IMR-90 (cell line): Measurements from ENCODE around the gene RAB18. TPM values are rescaled to one million over a fixed set of nuclear protein-coding genes. Genes with fewer than 3 reads are reported as not detected.

Experiments used
- ATAC-seq: fragments of 200-7000 bp; cut with Tn5 transposase; 2 replicates; pipeline ENCODE4 v1.9.1; 2020; ENCODE audit warnings: low read depth, mild to moderate bottlenecking, moderate library complexity
- Bru-seq: library from RNA; stranded (reverse); fragments of 400-500 nt; gene quantifications from one replicate; lab custom pipeline; 2021; lab: Mats Ljungman, UMichigan
- BruChase-seq, 2 experiments: library from RNA; stranded (reverse); fragments of 400-500 nt; gene quantifications; one replicate each; lab custom pipeline; 2021; lab: Mats Ljungman, UMichigan
- BruUV-seq: library from RNA; stranded (reverse); fragments of 400-500 nt; replicated peaks from 2 replicates; lab custom pipeline; 2021; lab: Mats Ljungman, UMichigan
- CTCF ChIA-PET: fragments of 300-600 bp; formaldehyde crosslinking; extraction: SDS; loops from one replicate; lab custom pipeline; 2021; ENCODE audit warnings: antibody characterized with exemption; lab: Yijun Ruan, JAX
- POLR2A ChIA-PET: fragments of 300-600 bp; sonication (Branson Sonifier 250); formaldehyde crosslinking; loops from one replicate; lab custom pipeline; 2022; ENCODE audit warnings: antibody characterized with exemption; ENCODE audit not compliant: unreplicated experiment; lab: Charles Lee
- DNase-seq: peaks from one replicate; pipeline ENCODE4 v3.0.0; 2013
- H2AFZ ChIP-seq: replicated peaks from 2 replicates; pipeline ENCODE3; 2013; ENCODE audit warnings: low read length, mild to moderate bottlenecking; ENCODE audit not compliant: poor library complexity
- H2AK5ac ChIP-seq: 2 replicates; pipeline ENCODE4 v1.6.1; 2013; ENCODE audit warnings: low read depth, low read length, inconsistent platforms
- H2AK9ac ChIP-seq: replicated peaks from 2 replicates; pipeline ENCODE3; 2013; ENCODE audit warnings: mild to moderate bottlenecking, low read depth, low read length, moderate library complexity; ENCODE audit not compliant: poor library complexity
- H2BK120ac ChIP-seq: 2 replicates; pipeline ENCODE4 v1.6.1; 2013; ENCODE audit warnings: low read depth, low read length, inconsistent platforms
- H2BK15ac ChIP-seq: 3 replicates; pipeline ENCODE4 v1.6.1; 2013; ENCODE audit warnings: low read depth, low read length, inconsistent platforms
- H2BK20ac ChIP-seq: 2 replicates; pipeline ENCODE4 v1.6.1; 2013; ENCODE audit warnings: low read depth, mild to moderate bottlenecking, inconsistent platforms, low read length, moderate library complexity
- H2BK5ac ChIP-seq: 2 replicates; pipeline ENCODE4 v1.6.1; 2013; ENCODE audit warnings: mild to moderate bottlenecking, low read depth, low read length, inconsistent platforms; ENCODE audit not compliant: poor library complexity, severe bottlenecking
- H3K14ac ChIP-seq: replicated peaks from 2 replicates; pipeline ENCODE4 v1.6.1; 2013; ENCODE audit warnings: low read depth, low read length, inconsistent platforms
- H3K18ac ChIP-seq: 2 replicates; pipeline ENCODE4 v1.6.1; 2013; ENCODE audit warnings: low read depth, low read length, control low read depth
- H3K23ac ChIP-seq: 2 replicates; pipeline ENCODE4 v1.6.1; 2013; ENCODE audit warnings: low read depth, low read length, inconsistent platforms
- H3K27ac ChIP-seq: 2 replicates; pipeline ENCODE4 v1.5.1; 2013; ENCODE audit warnings: mild to moderate bottlenecking, control low read depth, low read length; ENCODE audit not compliant: insufficient read depth
- H3K27me3 ChIP-seq: 2 replicates; pipeline ENCODE4 v1.6.1; 2013; ENCODE audit warnings: low read length; ENCODE audit not compliant: control insufficient read depth, insufficient read depth
- H3K36me3 ChIP-seq: 2 replicates; pipeline ENCODE4 v1.6.1; 2013; ENCODE audit warnings: low read length, mixed read lengths; ENCODE audit not compliant: control insufficient read depth, insufficient read depth
- H3K4ac ChIP-seq: 2 replicates; pipeline ENCODE4 v1.6.1; 2013; ENCODE audit warnings: low read depth, low read length, inconsistent platforms
- H3K4me1 ChIP-seq: 2 replicates; pipeline ENCODE4 v1.6.1; 2013; ENCODE audit warnings: low read length, mixed read lengths; ENCODE audit not compliant: control insufficient read depth, insufficient read depth
- H3K4me2 ChIP-seq: 2 replicates; pipeline ENCODE4 v1.6.1; 2013; ENCODE audit warnings: low read depth, mild to moderate bottlenecking, control low read depth, low read length, moderate library complexity
- H3K4me3 ChIP-seq: 2 replicates; pipeline ENCODE4 v1.5.1; 2013; ENCODE audit warnings: low read depth, mild to moderate bottlenecking, control low read depth, low read length, moderate library complexity; ENCODE audit not compliant: insufficient read depth
- H3K56ac ChIP-seq: 2 replicates; pipeline ENCODE4 v1.6.1; 2013; ENCODE audit warnings: low read length, inconsistent platforms; ENCODE audit not compliant: insufficient read depth; ENCODE audit errors: extremely low read depth
- H3K79me1 ChIP-seq, 2 experiments: 2 replicates each; pipeline ENCODE4 v1.6.1; 2013; ENCODE audit warnings: low read length in 2 of 2, inconsistent platforms in 1 of 2, low read depth in 1 of 2
- H3K9ac ChIP-seq: 2 replicates; pipeline ENCODE4 v1.6.1; 2013; ENCODE audit warnings: low read depth, low read length, control low read depth
- H3K9me1 ChIP-seq: 2 replicates; pipeline ENCODE4 v1.6.1; 2013; ENCODE audit warnings: low read length, inconsistent platforms; ENCODE audit not compliant: insufficient read depth
- H3K9me3 ChIP-seq: 2 replicates; pipeline ENCODE4 v1.6.1; 2013; ENCODE audit warnings: low read length; ENCODE audit not compliant: control insufficient read depth, insufficient read depth
- H4K20me1 ChIP-seq: 2 replicates; pipeline ENCODE4 v1.6.1; 2013; ENCODE audit warnings: low read length, inconsistent platforms; ENCODE audit not compliant: insufficient read depth
- H4K5ac ChIP-seq: 2 replicates; pipeline ENCODE4 v1.6.1; 2013; ENCODE audit warnings: mild to moderate bottlenecking, low read depth, low read length, control low read depth
- H4K8ac ChIP-seq, 2 experiments: 2 replicates each; pipeline ENCODE4 v1.6.1; 2013; ENCODE audit warnings: low read depth in 2 of 2, low read length in 2 of 2, control low read depth in 1 of 2, inconsistent platforms in 1 of 2
- H4K91ac ChIP-seq: 2 replicates; pipeline ENCODE4 v1.6.1; 2013; ENCODE audit warnings: low read depth, low read length, inconsistent platforms; ENCODE audit not compliant: insufficient read depth
- BHLHE40 ChIP-seq: fragments of 150-350 bp; IDR thresholded peaks from 2 replicates; pipeline ENCODE4 v1.6.1; 2016; ENCODE audit warnings: mild to moderate bottlenecking, low read depth, low read length
- CEBPB ChIP-seq: IDR thresholded peaks from 2 replicates; pipeline ENCODE4 v1.6.1; 2012; ENCODE audit warnings: low read depth, low read length, improper control_type of control experiment
- CHD1 ChIP-seq: IDR thresholded peaks from 2 replicates; pipeline ENCODE4 v1.6.1; 2012; ENCODE audit warnings: low read depth, low read length, improper control_type of control experiment
- ELK1 ChIP-seq: fragments of 150-350 bp; IDR thresholded peaks from 2 replicates; pipeline ENCODE4 v1.6.1; 2016; ENCODE audit warnings: low read depth, mild to moderate bottlenecking, low read length, moderate library complexity, borderline replicate concordance
- FOS ChIP-seq: fragments of 150-350 bp; IDR thresholded peaks from 2 replicates; pipeline ENCODE4 v1.6.1; 2016; ENCODE audit warnings: low read depth, low read length
- MAFK ChIP-seq: IDR thresholded peaks from 2 replicates; pipeline ENCODE4 v1.6.1; 2012; ENCODE audit warnings: low read depth, low read length, improper control_type of control experiment
- MAZ ChIP-seq: IDR thresholded peaks from 2 replicates; pipeline ENCODE4 v1.6.1; 2012; ENCODE audit warnings: low read depth, mild to moderate bottlenecking, low read length, improper control_type of control experiment, moderate library complexity, borderline replicate concordance
- MXI1 ChIP-seq: IDR thresholded peaks from 2 replicates; pipeline ENCODE4 v1.6.1; 2012; ENCODE audit warnings: low read depth, mild to moderate bottlenecking, low read length, moderate library complexity, borderline replicate concordance
- NFE2L2 ChIP-seq: fragments of 150-350 bp; IDR thresholded peaks from 2 replicates; pipeline ENCODE4 v1.6.1; 2016; ENCODE audit warnings: low read depth, mild to moderate bottlenecking, low read length
- RAD21 ChIP-seq: IDR thresholded peaks from 2 replicates; pipeline ENCODE4 v1.6.1; 2012; ENCODE audit warnings: low read length, improper control_type of control experiment
- RCOR1 ChIP-seq: IDR thresholded peaks from 2 replicates; pipeline ENCODE4 v1.6.1; 2012; ENCODE audit warnings: mild to moderate bottlenecking, low read length, improper control_type of control experiment; ENCODE audit not compliant: insufficient replicate concordance
- RFX5 ChIP-seq: IDR thresholded peaks from 2 replicates; pipeline ENCODE4 v1.8.0; 2012; ENCODE audit warnings: low read depth, mild to moderate bottlenecking, low read length, moderate library complexity
- USF2 ChIP-seq: fragments of 150-350 bp; IDR thresholded peaks from 2 replicates; pipeline ENCODE4 v1.6.1; 2017; ENCODE audit warnings: mild to moderate bottlenecking, antibody characterized with exemption, low read length, low read depth
- WGBS, 2 experiments: methylation state at CpG; one replicate each; pipeline versions ENCODE4 v1.1.5 to v1.1.7; 2013; ENCODE audit warnings: missing lambda C conversion rate in 2 of 2; ENCODE audit not compliant: insufficient read length in 1 of 2; ENCODE audit errors: extremely low coverage in 2 of 2; 5-methylcytosine and 5-hydroxymethylcytosine counted together
- dilution Hi-C: fragments of 300-500 bp; cut with HindIII; formaldehyde crosslinking; loops from one replicate; pipeline ENCODE4 v1.14.3; 2018; ENCODE audit warnings: low sequenced_read_pairs; ENCODE audit not compliant: unreplicated experiment
- in situ Hi-C: fragments of 300-500 bp; cut with MboI; formaldehyde crosslinking; loops from 3 replicates; pipeline ENCODE4 v1.14.3; 2019; ENCODE audit warnings: low sequenced_read_pairs, inconsistent platforms, mixed read lengths
- intact Hi-C: fragments of 100-400 bp; cut with micrococcal nuclease; formaldehyde crosslinking; loops from 2 replicates; pipeline ENCODE4 v1.10.0; 2022
- long read RNA-seq: library from polyadenylated mRNA; unstranded; transcript quantifications from one replicate; pipeline ENCODE4 v2.0.0, GENCODE V29; 2021; ENCODE audit not compliant: unreplicated experiment
- polyA plus RNA-seq, 3 experiments: library from polyadenylated mRNA; depleted of rRNA; stranded (reverse); fragments of >200 nt; gene quantifications; 2 replicates each; pipeline ENCODE4 v1.2.3, GENCODE V29; 2012; ENCODE audit warnings: low replicate concordance in 1 of 3
- total RNA-seq: library from RNA; depleted of rRNA; stranded (reverse); fragments of >200 nt; gene quantifications from 2 replicates; pipeline ENCODE4 v1.2.3, GENCODE V29; 2012; rRNA removed

Gene RAB18
- total RNA-seq, result 17.6 and 53.0 TPM in 2 replicates
- polyA plus RNA-seq (2012; rRNA removed), result 29.1 and 38.8 TPM in 2 replicates
- polyA plus RNA-seq (2012; cell fraction: cytosol; rRNA removed), result 1.9 and 2.4 TPM in 2 replicates
- polyA plus RNA-seq (2012; cell fraction: nucleus; rRNA removed; ENCODE audit: low replicate concordance), result 0.76 and 10.9 TPM in 2 replicates
- percentile 95 among the genes with signal in this experiment for Bru-seq, nascent RNA
- BruChase-seq, experiment 1, labeled RNA remaining after a 6-hour chase, result percentile 88 among the genes with signal in this experiment
- percentile 93 among the genes with signal in this experiment for BruChase-seq, experiment 2, labeled RNA remaining after a 2-hour chase
- long read RNA-seq, full-length matches to known transcripts, result 96 of 106 reads
- long read RNA-seq, partial matches to known transcripts, result 2 of 106 reads
- long read RNA-seq, other reads (novel, unspliced or antisense), result 8 of 106 reads

- no peak within 1 kb of the TSS for H2BK20ac ChIP-seq
- POLR2A ChIA-PET, result interaction anchor here (0.5 to 0.9 kb wide), 3 partner anchors 12 to 512 kb away, joined by 3 to 5 read pairs (median 3); no protein-coding TSS in a partner anchor
- H3K4me2 ChIP-seq, result peak within 1 kb of the TSS; percentile 98
- intact Hi-C loops (loop anchor here (5.0 kb wide), 1 partner anchor 262 kb away; the partner anchor contains the start of gene ACBD5), in situ Hi-C loops (loop anchor here (10.0 kb wide), 1 partner anchor 259 kb away; the partner anchor contains the start of gene ACBD5), dilution Hi-C loops (no loop called here)
- peaks cover 27% of the 10 kb centered on the region for H4K20me1 ChIP-seq
- peak within 1 kb of the TSS; percentile 82 for H4K5ac ChIP-seq
- DNase-seq (peak; percentile 99), ATAC-seq (peak; percentile 99)
- peak within 1 kb of the TSS; percentile 89 for H2AK9ac ChIP-seq
- H3K9me3 ChIP-seq, result no peaks in the 10 kb centered on the region
- H2AK5ac ChIP-seq, result peak within 1 kb of the TSS; percentile 93
- peaks cover 2% of the 10 kb centered on the region; the same call in 1 of the 2 replicates for H3K4me1 ChIP-seq
- H3K79me1 ChIP-seq, result peaks cover 0 to 24% of the 10 kb centered on the region in 2 experiments; a peak in 2 of 4 replicates
- peak within 1 kb of the TSS; percentile 98 for H2AFZ ChIP-seq
- peak within 1 kb of the TSS; percentile 96 for H3K9ac ChIP-seq
- H3K4ac ChIP-seq, result peak within 1 kb of the TSS; percentile 95
- 0% methylated on average over 21 of the region's 71 CpGs; no CpG with 5 or more reads in 1 of the 2 experiments for WGBS, 2 experiments
- peak within 1 kb of the TSS; percentile 97 for H3K23ac ChIP-seq
- H3K36me3 ChIP-seq, result no peaks in the 10 kb centered on the region
- H2BK5ac ChIP-seq, result peak within 1 kb of the TSS; percentile 82
- peaks cover 3% of the 10 kb centered on the region for H3K9me1 ChIP-seq
- peak within 1 kb of the TSS; percentile 78 to 98 for H4K8ac ChIP-seq
- peak within 1 kb of the TSS; percentile 8; the same call in 1 of the 3 replicates for H2BK15ac ChIP-seq
- H3K14ac ChIP-seq, result peak within 1 kb of the TSS; percentile 97
- no peaks in the 10 kb centered on the region; the same call in 1 of the 2 replicates for H3K27me3 ChIP-seq
- peak within 1 kb of the TSS; percentile 81 for H3K4me3 ChIP-seq
- H2BK120ac ChIP-seq, result peak within 1 kb of the TSS; percentile 60
- peak within 1 kb of the TSS; percentile 62 for H3K56ac ChIP-seq
- CTCF ChIA-PET, result interaction anchor here (1.2 to 1.5 kb wide), 2 partner anchors 10 to 58 kb away, joined by 4 read pairs; no protein-coding TSS in a partner anchor
- H3K18ac ChIP-seq, result peak within 1 kb of the TSS; percentile 74
- peak within 1 kb of the TSS; percentile 92 for H3K27ac ChIP-seq
- BruUV-seq, result no TSS peak
- peak within 1 kb of the TSS; percentile 85; the same call in 1 of the 2 replicates for H4K91ac ChIP-seq
- TF ChIP-seq CHD1 (no peak), RFX5 (no peak), MXI1 (peak; percentile 68; the same call in 1 of the 2 replicates), RCOR1 (no peak), USF2 (no peak), ELK1 (no peak), CEBPB (no peak), RAD21 (no peak), BHLHE40 (no peak), MAZ (peak; percentile 53; the same call in 1 of the 2 replicates), MAFK (no peak), FOS (no peak), NFE2L2 (no peak)
Observed at GRCh38 chr10:27504007-27504807, at the start of gene RAB18. Gene RAB18 (plus strand): TSS chr10:27504304. CDS start chr10:27504370, 66 bp downstream.
